ENCODE measurements around the gene ARL8B. TPM values are rescaled to one million over a fixed set of nuclear protein-coding genes. Genes with fewer than 3 reads are reported as not detected.

Gene ARL8B
- total RNA-seq, 1 experiment from 2014 or later = 54.0 TPM

DNA sequence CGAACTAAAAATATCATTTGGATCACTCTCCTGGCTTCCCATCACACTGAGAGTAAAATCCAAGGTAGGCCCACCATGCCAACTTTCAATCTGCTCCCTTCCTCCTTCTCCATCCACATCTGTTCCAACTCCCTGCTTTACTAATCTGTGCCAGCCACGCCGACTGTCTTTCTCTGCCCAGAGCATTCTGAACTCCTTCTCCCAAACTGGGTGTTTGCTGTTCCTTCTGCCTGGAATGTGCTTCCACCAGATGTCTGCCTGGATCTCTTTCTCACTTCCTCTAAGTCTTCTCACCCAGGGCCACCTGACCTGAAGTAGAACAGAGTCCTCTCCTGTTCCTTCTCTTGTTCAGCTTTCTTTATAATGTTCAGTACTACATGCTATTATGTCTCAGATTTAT is 5.6 kb upstream of the ARL8B start:
- TF ChIP-seq, protein P1, sequence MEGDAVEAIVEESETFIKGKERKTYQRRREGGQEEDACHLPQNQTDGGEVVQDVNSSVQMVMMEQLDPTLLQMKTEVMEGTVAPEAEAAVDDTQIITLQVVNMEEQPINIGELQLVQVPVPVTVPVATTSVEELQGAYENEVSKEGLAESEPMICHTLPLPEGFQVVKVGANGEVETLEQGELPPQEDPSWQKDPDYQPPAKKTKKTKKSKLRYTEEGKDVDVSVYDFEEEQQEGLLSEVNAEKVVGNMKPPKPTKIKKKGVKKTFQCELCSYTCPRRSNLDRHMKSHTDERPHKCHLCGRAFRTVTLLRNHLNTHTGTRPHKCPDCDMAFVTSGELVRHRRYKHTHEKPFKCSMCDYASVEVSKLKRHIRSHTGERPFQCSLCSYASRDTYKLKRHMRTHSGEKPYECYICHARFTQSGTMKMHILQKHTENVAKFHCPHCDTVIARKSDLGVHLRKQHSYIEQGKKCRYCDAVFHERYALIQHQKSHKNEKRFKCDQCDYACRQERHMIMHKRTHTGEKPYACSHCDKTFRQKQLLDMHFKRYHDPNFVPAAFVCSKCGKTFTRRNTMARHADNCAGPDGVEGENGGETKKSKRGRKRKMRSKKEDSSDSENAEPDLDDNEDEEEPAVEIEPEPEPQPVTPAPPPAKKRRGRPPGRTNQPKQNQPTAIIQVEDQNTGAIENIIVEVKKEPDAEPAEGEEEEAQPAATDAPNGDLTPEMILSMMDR (conservative IDR thresholded peaks at IDR 0.05; ENCODE audit: low read depth, low read length) = no peak
- TF ChIP-seq EZH2 (IDR thresholded peaks at IDR 0.05; ENCODE audit: borderline replicate concordance, low read depth, low read length, poor library complexity, severe bottlenecking) = no peak

DNA sequence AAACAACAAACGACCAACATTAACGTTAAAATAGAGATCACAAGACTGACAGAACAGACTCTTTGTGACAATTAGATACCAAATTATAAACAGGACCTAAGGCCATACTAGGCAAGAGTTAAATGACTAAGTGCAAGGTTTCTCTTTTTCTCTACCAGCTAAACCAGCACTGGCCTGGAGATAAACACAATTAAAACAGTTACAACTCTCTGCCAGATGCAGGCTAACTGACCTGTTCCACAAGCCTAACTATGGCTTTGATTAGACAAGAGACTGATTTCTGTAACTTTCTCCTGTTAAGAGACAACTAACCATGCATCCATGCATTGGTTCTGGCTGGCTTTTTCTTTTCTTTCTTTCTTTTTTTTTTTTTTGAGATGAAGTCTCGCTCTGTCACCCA is 1.6 kb upstream of the ARL8B start:
- Histone ChIP-seq H3K9me3 (ENCODE audit: low read depth, low read length, poor library complexity, severe bottlenecking) (no peaks in the 10 kb centered on the region), H3K27ac (ENCODE audit: low read depth, low read length, poor library complexity, severe bottlenecking) (no peak overlapping the region), H3K4me3 (ENCODE audit: low read depth, low read length, poor library complexity, severe bottlenecking) (no peak overlapping the region), H3K27me3 (replicated peaks; ENCODE audit: insufficient read depth, low read depth, low read length, poor library complexity) (no peaks in the 10 kb centered on the region), H3K4me1 (ENCODE audit: insufficient read depth, low read length, poor library complexity, severe bottlenecking) (peaks cover 12% of the 10 kb centered on the region), H3K36me3 (ENCODE audit: insufficient read depth, low read length, poor library complexity, severe bottlenecking) (no peaks in the 10 kb centered on the region)
- no peak for DNase-seq (ENCODE audit: low spot score)
- ChIA-PET POLR2A (ENCODE audit: low non-redundant PET) (no interaction called here), CTCF (interaction anchor here (0.6 kb wide), 1 partner anchor 414 kb away, joined by 5 read pairs; no protein-coding TSS in a partner anchor)
- intact Hi-C loops (cut with micrococcal nuclease; ENCODE audit: unreplicated experiment) = loop anchor here (5.0 kb wide), 2 partner anchors 67 to 408 kb away; partner anchors contain the start of gene EDEM1
- TF ChIP-seq EZH2 (IDR thresholded peaks at IDR 0.05; ENCODE audit: borderline replicate concordance, low read depth, low read length, poor library complexity, severe bottlenecking) = no peak
- TF ChIP-seq, protein P1 (conservative IDR thresholded peaks at IDR 0.05; ENCODE audit: low read depth, low read length) = no peak
- no TSS peak for BruUV-seq (replicated peaks)

More for the DNA sequence above, 5.6 kb upstream of the ARL8B start:
- H3K4me3 ChIP-seq (ENCODE audit: low read depth, low read length, poor library complexity, severe bottlenecking) = no peak overlapping the region
- no peaks in the 10 kb centered on the region for H3K9me3 ChIP-seq (ENCODE audit: low read depth, low read length, poor library complexity, severe bottlenecking)
- BruUV-seq (replicated peaks) = no TSS peak
- no peaks in the 10 kb centered on the region for H3K27me3 ChIP-seq (replicated peaks; ENCODE audit: insufficient read depth, low read depth, low read length, poor library complexity)
- ChIA-PET POLR2A (ENCODE audit: low non-redundant PET) (no interaction called here), CTCF (no interaction called here)
- no peak overlapping the region for H3K27ac ChIP-seq (ENCODE audit: low read depth, low read length, poor library complexity, severe bottlenecking)
- H3K36me3 ChIP-seq (ENCODE audit: insufficient read depth, low read length, poor library complexity, severe bottlenecking) = no peaks in the 10 kb centered on the region
- H3K4me1 ChIP-seq (ENCODE audit: insufficient read depth, low read length, poor library complexity, severe bottlenecking) = peaks cover under 1% of the 10 kb centered on the region
- DNase-seq (ENCODE audit: low spot score) = no peak
- intact Hi-C loops (cut with micrococcal nuclease; ENCODE audit: unreplicated experiment) = no loop called here

DNA sequence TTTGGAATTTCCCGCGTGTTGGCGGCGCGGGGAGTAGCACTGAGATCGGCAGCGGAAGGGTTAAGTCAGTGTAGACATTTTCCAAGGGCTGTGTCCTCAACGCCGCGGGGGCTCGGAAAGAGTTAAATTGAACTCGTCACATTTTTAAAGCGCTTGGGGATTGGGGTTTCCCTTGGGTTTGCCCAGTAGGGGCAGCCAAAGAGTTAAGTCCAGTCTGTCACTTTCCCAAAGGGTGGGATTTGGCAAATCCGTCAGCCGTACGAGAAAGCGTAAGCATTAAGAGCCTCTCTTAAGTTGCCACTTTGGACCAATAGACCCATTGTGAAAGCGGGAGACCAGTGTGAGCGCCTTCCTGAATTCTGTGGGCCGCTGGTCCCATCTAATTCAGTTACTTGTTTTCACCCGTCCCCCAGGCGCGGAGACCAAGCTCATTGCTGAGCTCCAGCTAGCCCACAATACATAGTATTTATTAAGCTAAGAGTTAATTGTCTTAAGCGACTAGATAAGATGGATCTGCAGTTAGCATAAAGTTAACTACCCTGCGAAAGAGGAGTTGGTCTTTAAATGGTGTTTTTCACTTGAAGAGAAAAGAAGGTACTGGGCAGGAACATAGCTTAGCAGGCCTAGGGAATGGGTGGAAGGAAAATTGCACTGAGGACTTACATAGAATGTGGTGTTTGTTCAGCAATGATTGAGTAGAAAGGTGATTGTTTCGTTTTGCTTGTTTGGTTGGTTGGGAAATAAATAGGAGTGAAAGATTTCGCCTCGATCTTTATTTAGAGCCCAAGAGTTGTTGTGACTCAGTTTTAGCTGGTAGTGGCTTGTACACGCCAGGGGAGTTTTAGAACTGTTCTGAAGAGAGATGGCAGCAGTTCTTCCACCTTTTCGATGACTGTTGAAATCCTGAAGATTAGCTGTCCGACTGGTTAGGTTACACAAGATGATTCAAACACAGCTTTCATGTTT is 932 bp downstream of the ARL8B start:
- no peaks in the 10 kb centered on the region for H3K9me3 ChIP-seq (ENCODE audit: low read depth, low read length, poor library complexity, severe bottlenecking)
- H3K4me3 ChIP-seq (ENCODE audit: low read depth, low read length, poor library complexity, severe bottlenecking) = peak overlapping the region; percentile 98
- peak overlapping the region; percentile 86 for H3K27ac ChIP-seq (ENCODE audit: low read depth, low read length, poor library complexity, severe bottlenecking)
- H3K27me3 ChIP-seq (replicated peaks; ENCODE audit: insufficient read depth, low read depth, low read length, poor library complexity) = no peaks in the 10 kb centered on the region
- ChIA-PET POLR2A (ENCODE audit: low non-redundant PET) (no interaction called here), CTCF (no interaction called here)
- TSS peak; percentile 42 for BruUV-seq (replicated peaks)
- peak; percentile 56 for DNase-seq (ENCODE audit: low spot score)
- TF ChIP-seq, protein P1 (conservative IDR thresholded peaks at IDR 0.05; ENCODE audit: low read depth, low read length) = no peak
- no peak for TF ChIP-seq EZH2 (IDR thresholded peaks at IDR 0.05; ENCODE audit: borderline replicate concordance, low read depth, low read length, poor library complexity, severe bottlenecking)
- no peaks in the 10 kb centered on the region for H3K36me3 ChIP-seq (ENCODE audit: insufficient read depth, low read length, poor library complexity, severe bottlenecking)
- intact Hi-C loops (cut with micrococcal nuclease; ENCODE audit: unreplicated experiment) = loop anchor here (5.0 kb wide), 2 partner anchors 64 to 411 kb away; partner anchors contain the start of gene EDEM1
- H3K4me1 ChIP-seq (ENCODE audit: insufficient read depth, low read length, poor library complexity, severe bottlenecking) = peaks cover 12% of the 10 kb centered on the region
